B cell (primary cell): ENCODE results near the gene PC. TPM values are rescaled to one million over a fixed set of nuclear protein-coding genes. Genes with fewer than 3 reads are reported as not detected.

Experiments
- ATAC-seq: fragments of 200-7000 bp; cut with Tn5 transposase; one replicate; pipeline ENCODE4 v1.10.0; 2021; ENCODE audit warnings: low read depth, mild to moderate bottlenecking, moderate number of reproducible peaks, moderate library complexity
- CTCF ChIA-PET: fragments of 350-600 bp; sonication (Branson Sonifier 250); formaldehyde crosslinking; loops from one replicate; lab custom pipeline; 2021; ENCODE audit warnings: antibody characterized with exemption, inconsistent platforms; lab: Charles Lee
- POLR2A ChIA-PET: fragments of 350-600 bp; sonication (Branson Sonifier 250); formaldehyde crosslinking; loops from one replicate; lab custom pipeline; 2021; ENCODE audit warnings: antibody characterized with exemption; lab: Charles Lee
- DNase-seq: peaks from one replicate; pipeline ENCODE4 v3.0.0; 2013
- H2AFZ ChIP-seq: 2 replicates; pipeline ENCODE4 v1.6.1; 2012; ENCODE audit warnings: mild to moderate bottlenecking, low read depth, low read length; ENCODE audit not compliant: insufficient read depth, poor library complexity, severe bottlenecking
- H3K27ac ChIP-seq, 2 donors: 1 replicate in 1 of 2; 2 replicates in 1 of 2; pipeline ENCODE4 v1.5.1; 2012 to 2013; ENCODE audit warnings: low read length in 2 of 2, mild to moderate bottlenecking in 2 of 2, moderate library complexity in 1 of 2
- H3K27me3 ChIP-seq, 4 experiments: fragments of 200-600 bp in 1 of 4; sonication (generic) in 1 of 4; replicated peaks in 1 of 4; 1 replicate in 2 of 4; 2 replicates in 2 of 4; pipeline versions ENCODE4 v1.6.1 to v1.7.0; 2013 to 2016; ENCODE audit warnings: low read length in 3 of 4, mild to moderate bottlenecking in 2 of 4, mixed read lengths in 1 of 4, moderate library complexity in 1 of 4; ENCODE audit not compliant: insufficient read depth in 4 of 4, control insufficient read depth in 3 of 4; ENCODE audit errors: control extremely low read depth in 1 of 4
- H3K36me3 ChIP-seq, 2 experiments: replicated peaks in 1 of 2; 1 replicate in 1 of 2; 2 replicates in 1 of 2; pipeline versions ENCODE4 v1.6.1 to v1.7.1; 2013; ENCODE audit warnings: low read length in 1 of 2; ENCODE audit not compliant: insufficient read depth in 2 of 2, control insufficient read depth in 1 of 2; ENCODE audit errors: control extremely low read depth in 1 of 2, extremely low read depth in 1 of 2
- H3K4me1 ChIP-seq, 2 donors: fragments of 200-600 bp in 1 of 2; sonication (generic) in 1 of 2; 1 replicate in 1 of 2; 2 replicates in 1 of 2; pipeline versions ENCODE4 v1.5.1 to v1.6.1; 2013 to 2017; ENCODE audit warnings: low read length in 2 of 2; ENCODE audit not compliant: control insufficient read depth in 2 of 2, insufficient read depth in 2 of 2
- H3K4me2 ChIP-seq: replicated peaks from 2 replicates; pipeline ENCODE3; 2012; ENCODE audit warnings: mild to moderate bottlenecking, low read depth, low read length; ENCODE audit not compliant: poor library complexity, severe bottlenecking
- H3K4me3 ChIP-seq, 5 experiments: fragments of 200-600 bp in 1 of 5; sonication (generic) in 1 of 5; 1 replicate in 3 of 5; 2 replicates in 2 of 5; pipeline versions ENCODE4 v1.5.1 to v1.7.0; 2011 to 2016; ENCODE audit warnings: low read length in 4 of 5, mild to moderate bottlenecking in 4 of 5, low read depth in 2 of 5, control low read depth in 1 of 5, moderate library complexity in 1 of 5; ENCODE audit not compliant: insufficient read depth in 1 of 5; ENCODE audit errors: control extremely low read depth in 1 of 5, extremely low read depth in 1 of 5
- H3K79me2 ChIP-seq: fragments of 200-600 bp; sonication (generic); one replicate; pipeline ENCODE4 v1.6.0; 2016; ENCODE audit warnings: low read length; ENCODE audit not compliant: control insufficient read depth, insufficient read depth
- H3K9ac ChIP-seq: fragments of 200-600 bp; sonication (generic); 2 replicates; pipeline ENCODE4 v1.6.1; 2017; ENCODE audit warnings: mild to moderate bottlenecking, low read length, moderate library complexity
- H3K9me3 ChIP-seq, 3 donors: one replicate each; pipeline versions ENCODE4 v1.6.1 to v1.7.1; 2013; ENCODE audit warnings: low read length in 2 of 3; ENCODE audit not compliant: control insufficient read depth in 2 of 3, insufficient read depth in 1 of 3; ENCODE audit errors: control extremely low read depth in 1 of 3
- H4K20me1 ChIP-seq: 2 replicates; pipeline ENCODE4 v1.6.0; 2012; ENCODE audit warnings: mild to moderate bottlenecking, low read length; ENCODE audit not compliant: insufficient read depth, control insufficient read depth, poor library complexity, severe bottlenecking
- H3K27ac Mint-ChIP-seq: one replicate; pipeline ENCODE4 v1.8.0; 2021; ENCODE audit warnings: mixed read lengths
- H3K27me3 Mint-ChIP-seq: one replicate; pipeline ENCODE4 v1.8.0; 2021; ENCODE audit warnings: mixed read lengths
- H3K4me1 Mint-ChIP-seq: one replicate; pipeline ENCODE4 v1.8.0; 2021; ENCODE audit warnings: mixed read lengths
- H3K4me3 Mint-ChIP-seq: one replicate; pipeline ENCODE4 v1.8.0; 2021; ENCODE audit warnings: mixed read lengths
- H3K9me3 Mint-ChIP-seq: one replicate; pipeline ENCODE4 v1.8.0; 2022; ENCODE audit warnings: mixed read lengths; ENCODE audit not compliant: insufficient read depth
- CTCF ChIP-seq: fragments of 200-600 bp; IDR thresholded peaks from one replicate; pipeline ENCODE4 v1.8.0; 2022; ENCODE audit warnings: antibody characterized with exemption, mild to moderate bottlenecking
- EZH2 ChIP-seq: IDR thresholded peaks from 2 replicates; pipeline ENCODE4 v1.6.1; 2012; ENCODE audit warnings: borderline replicate concordance, low read depth, mild to moderate bottlenecking, moderate library complexity, low read length; ENCODE audit not compliant: insufficient read depth, poor library complexity, severe bottlenecking
- WGBS: methylation state at CpG from one replicate; pipeline ENCODE4 v1.1.5; 2013; ENCODE audit warnings: missing lambda C conversion rate; ENCODE audit not compliant: insufficient coverage; 5-methylcytosine and 5-hydroxymethylcytosine counted together
- intact Hi-C: fragments of 100-400 bp; cut with micrococcal nuclease; formaldehyde crosslinking; loops from one replicate; pipeline ENCODE4 v1.10.0; 2022
- polyA plus RNA-seq: library from polyadenylated mRNA; depleted of rRNA; stranded (reverse); fragments of >200 nt; gene quantifications from 2 replicates; pipeline ENCODE4 v1.2.3, GENCODE V29; 2012
- total RNA-seq, 2 donors: library from RNA; stranded (reverse); fragments of 120-200 nt in 1 of 2; gene quantifications; 1 replicate in 1 of 2; 2 replicates in 1 of 2; pipeline versions ENCODE4 v1.2.3 to v1.2.4, GENCODE V29; 2013 to 2022

PC gene
- total and polyA plus RNA-seq, 2 donors (not counting 1 experiment from before 2014, with no cell fraction given): 1.5 to 4.4 TPM

DNA sequence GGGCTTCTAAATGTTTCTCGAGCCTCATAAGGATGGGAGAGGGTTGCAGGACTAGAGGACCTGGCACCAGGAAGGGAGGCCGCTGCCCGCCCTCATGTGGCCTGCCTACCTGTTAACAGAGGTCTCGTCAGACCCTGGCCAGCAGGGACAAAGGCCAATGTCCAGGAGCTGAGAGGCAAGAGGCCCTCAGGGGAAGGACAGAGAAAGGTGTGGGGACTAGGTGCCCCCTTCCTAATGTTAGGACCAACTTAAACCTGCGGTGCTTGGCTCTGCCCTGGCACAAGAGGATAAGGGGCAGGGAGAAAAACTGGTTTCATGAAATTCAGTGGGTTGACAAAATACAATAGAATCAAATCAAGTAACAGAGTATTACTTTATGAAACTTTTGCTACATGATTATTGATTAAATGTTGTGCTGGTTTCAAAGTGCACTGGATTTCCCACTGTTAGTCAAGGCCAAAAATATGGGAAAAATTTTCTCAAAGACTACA, 44.8 kb upstream of the PC start:
- intact Hi-C loops: no loop called here
- H3K4me1 Mint-ChIP-seq: no peaks in the 10 kb centered on the region
- no peaks in the 10 kb centered on the region for H3K9me3 Mint-ChIP-seq
- no peaks in the 10 kb centered on the region for H3K4me1 ChIP-seq
- WGBS: 90% methylated on average over 4 of the region's 5 CpGs
- peaks cover 0 to 9% (median 0%) of the 10 kb centered on the region in 4 experiments for H3K27me3 ChIP-seq
- no peak overlapping the region for H2AFZ ChIP-seq
- H3K4me2 ChIP-seq: no peak overlapping the region
- H3K27ac ChIP-seq: no peak overlapping the region
- no peaks in the 10 kb centered on the region for H3K79me2 ChIP-seq
- TF ChIP-seq CTCF (no peak), EZH2 (no peak)
- no peak for DNase-seq
- no peak overlapping the region for H3K4me3 Mint-ChIP-seq
- no peaks in the 10 kb centered on the region for H3K36me3 ChIP-seq
- H3K4me3 ChIP-seq: no peak overlapping the region
- no peak overlapping the region for H3K27ac Mint-ChIP-seq
- ChIA-PET CTCF (no interaction called here), POLR2A (no interaction called here)
- H4K20me1 ChIP-seq: no peaks in the 10 kb centered on the region
- no peak overlapping the region for H3K9ac ChIP-seq
- peaks cover 15% of the 10 kb centered on the region for H3K27me3 Mint-ChIP-seq
- no peak for ATAC-seq
- no peaks in the 10 kb centered on the region for H3K9me3 ChIP-seq

GRCh38 chr11:67002297-67002913, 44.2 kb upstream of the PC start:
- Histone ChIP-seq H3K79me2 (no peaks in the 10 kb centered on the region), H3K36me3 (no peaks in the 10 kb centered on the region), H3K4me2 (no peak overlapping the region), H4K20me1 (no peaks in the 10 kb centered on the region), H3K9ac (no peak overlapping the region), H3K4me3 (no peak overlapping the region), H3K27me3 (peaks cover 0 to 10% (median 0%) of the 10 kb centered on the region in 4 experiments), H2AFZ (no peak overlapping the region), H3K4me1 (no peaks in the 10 kb centered on the region), H3K9me3 (no peaks in the 10 kb centered on the region), H3K27ac (no peak overlapping the region)
- ChIA-PET POLR2A (no interaction called here), CTCF (no interaction called here)
- intact Hi-C loops: no loop called here
- 81% methylated on average over 7 of the region's 8 CpGs for WGBS
- Mint-ChIP-seq H3K4me1 (no peaks in the 10 kb centered on the region), H3K9me3 (no peaks in the 10 kb centered on the region), H3K27me3 (peaks cover 18% of the 10 kb centered on the region), H3K27ac (no peak overlapping the region), H3K4me3 (no peak overlapping the region)
- no peak for TF ChIP-seq EZH2
- TF ChIP-seq CTCF: no peak
- DNase-seq: no peak
- no peak for ATAC-seq
